ENCODE results near the gene GADD45B.

DNA sequence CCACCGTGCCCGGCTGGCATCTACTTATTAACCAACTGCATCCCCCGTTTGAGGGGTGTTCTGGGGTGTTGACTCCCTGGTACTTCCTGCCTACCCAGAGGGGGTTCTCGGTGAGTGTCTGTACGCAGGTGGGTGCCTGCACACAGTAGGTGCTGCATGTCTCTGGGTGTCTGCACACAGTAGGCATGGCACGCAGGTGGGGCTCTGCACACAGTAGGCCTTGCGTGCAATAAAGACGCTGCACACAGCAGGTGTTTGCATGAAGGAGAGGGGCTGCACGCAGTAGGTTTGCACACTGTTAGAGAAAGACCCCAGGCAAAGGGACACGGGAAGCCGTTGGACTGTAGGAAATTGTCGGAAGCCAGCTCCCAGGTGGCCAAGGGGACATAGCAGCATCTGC, 11.2 kb downstream of the GADD45B start:
- TF ChIP-seq, protein P1, sequence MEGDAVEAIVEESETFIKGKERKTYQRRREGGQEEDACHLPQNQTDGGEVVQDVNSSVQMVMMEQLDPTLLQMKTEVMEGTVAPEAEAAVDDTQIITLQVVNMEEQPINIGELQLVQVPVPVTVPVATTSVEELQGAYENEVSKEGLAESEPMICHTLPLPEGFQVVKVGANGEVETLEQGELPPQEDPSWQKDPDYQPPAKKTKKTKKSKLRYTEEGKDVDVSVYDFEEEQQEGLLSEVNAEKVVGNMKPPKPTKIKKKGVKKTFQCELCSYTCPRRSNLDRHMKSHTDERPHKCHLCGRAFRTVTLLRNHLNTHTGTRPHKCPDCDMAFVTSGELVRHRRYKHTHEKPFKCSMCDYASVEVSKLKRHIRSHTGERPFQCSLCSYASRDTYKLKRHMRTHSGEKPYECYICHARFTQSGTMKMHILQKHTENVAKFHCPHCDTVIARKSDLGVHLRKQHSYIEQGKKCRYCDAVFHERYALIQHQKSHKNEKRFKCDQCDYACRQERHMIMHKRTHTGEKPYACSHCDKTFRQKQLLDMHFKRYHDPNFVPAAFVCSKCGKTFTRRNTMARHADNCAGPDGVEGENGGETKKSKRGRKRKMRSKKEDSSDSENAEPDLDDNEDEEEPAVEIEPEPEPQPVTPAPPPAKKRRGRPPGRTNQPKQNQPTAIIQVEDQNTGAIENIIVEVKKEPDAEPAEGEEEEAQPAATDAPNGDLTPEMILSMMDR (IDR thresholded peaks at IDR 0.05), result no peak
- TF ChIP-seq POLR2A (IDR thresholded peaks at IDR 0.05), result no peak

Data from Peyer's patch (tissue), 4 donors.